ENCODE results near the gene DPP6.

- TF ChIP-seq CTCF (IDR thresholded peaks at IDR 0.05): no peak
- TF ChIP-seq POLR2A (IDR thresholded peaks at IDR 0.05): no peak
- no peak for TF ChIP-seq POLR2AphosphoS5 (IDR thresholded peaks at IDR 0.05)
- no peak for TF ChIP-seq EP300 (IDR thresholded peaks at IDR 0.05; ENCODE audit: low read depth)
Observed at GRCh38 chr7:154881026-154881425, 828.8 kb downstream of the DPP6 start.

Data from transverse colon (tissue), 4 donors.